ENCODE results near the gene SEMA3A.
"Not testable (repeated sequence)": the region's sequence is repeated elsewhere in the genome, so short reads cannot be mapped to it uniquely, and the experiment has no call there.

The SEMA3A gene

GRCh38 chr7:84157171-84157570 is 37.4 kb downstream of the SEMA3A start:
- ATAC-seq (replicated peaks), result no peak

GRCh38 chr7:84154991-84155781 is 39.4 kb downstream of the SEMA3A start:
- Mint-ChIP-seq H3K4me1 (no peaks in the 10 kb centered on the region), H3K4me3 (no peak overlapping the region), H3K27me3 (no peaks in the 10 kb centered on the region), H3K27ac (no peak overlapping the region), H3K36me3 (no peaks in the 10 kb centered on the region), H3K9me3 (peaks cover 0 to 3% of the 10 kb centered on the region in 2 donors)
- DNase-seq, result no peak
- no peak for ATAC-seq (replicated peaks)

More at GRCh38 chr7:84157171-84157570, 37.4 kb downstream of the SEMA3A start:
- Mint-ChIP-seq H3K27ac (no peak overlapping the region), H3K4me3 (no peak overlapping the region), H3K36me3 (no peaks in the 10 kb centered on the region), H3K9me3 (peaks cover 0 to 3% of the 10 kb centered on the region in 2 donors), H3K4me1 (no peaks in the 10 kb centered on the region), H3K27me3 (no peaks in the 10 kb centered on the region)
- no peak for DNase-seq

DNA sequence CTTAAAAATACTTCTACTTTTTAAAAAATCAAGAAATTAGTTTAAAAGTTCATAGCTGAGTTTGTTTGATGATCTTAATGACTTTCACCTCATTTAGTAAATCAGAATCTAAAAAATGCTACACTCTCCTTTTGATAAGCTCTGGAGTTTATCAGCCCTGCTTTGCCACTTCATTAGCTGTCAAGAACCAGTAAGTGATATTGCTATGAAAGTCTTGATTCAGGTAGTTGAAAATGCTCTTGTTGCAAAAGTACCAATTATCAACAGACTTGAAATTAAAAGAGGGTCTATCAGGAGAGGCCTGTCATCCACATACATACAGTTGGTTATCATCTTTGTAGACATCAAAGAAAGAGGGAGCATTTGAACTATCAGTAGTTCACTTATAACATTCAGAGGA is 41.6 kb downstream of the SEMA3A start:
- DNase-seq (no peak), ATAC-seq (replicated peaks) (no peak)
- Mint-ChIP-seq H3K4me3 (no peak overlapping the region), H3K9me3 (peaks cover 0 to 3% of the 10 kb centered on the region in 2 donors), H3K27ac (no peak overlapping the region), H3K36me3 (no peaks in the 10 kb centered on the region), H3K4me1 (no peaks in the 10 kb centered on the region), H3K27me3 (no peaks in the 10 kb centered on the region)

DNA sequence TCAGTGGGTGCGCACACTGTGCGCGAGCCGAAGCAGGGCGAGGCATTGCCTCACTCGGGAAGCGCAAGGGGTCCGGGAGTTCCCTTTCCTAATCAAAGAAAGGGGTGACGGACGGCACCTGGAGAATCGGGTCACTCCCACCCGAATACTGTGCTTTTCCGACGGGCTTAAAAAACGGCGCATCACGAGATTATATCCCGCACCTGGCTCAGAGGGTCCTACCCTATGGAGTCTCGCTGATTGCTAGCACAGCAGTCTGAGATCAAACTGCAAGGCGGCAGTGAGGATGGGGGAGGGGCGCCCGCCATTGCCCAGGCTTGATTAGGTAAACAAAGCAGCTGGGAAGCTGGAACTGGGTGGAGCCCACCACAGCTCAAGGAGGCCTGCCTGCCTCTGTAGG is 44.2 kb downstream of the SEMA3A start:
- not testable (repeated sequence) for H3K36me3 Mint-ChIP-seq; DNase-seq; H3K9me3 Mint-ChIP-seq; H3K4me1 Mint-ChIP-seq; H3K4me3 Mint-ChIP-seq; H3K27ac Mint-ChIP-seq; ATAC-seq (replicated peaks); H3K27me3 Mint-ChIP-seq

DNA sequence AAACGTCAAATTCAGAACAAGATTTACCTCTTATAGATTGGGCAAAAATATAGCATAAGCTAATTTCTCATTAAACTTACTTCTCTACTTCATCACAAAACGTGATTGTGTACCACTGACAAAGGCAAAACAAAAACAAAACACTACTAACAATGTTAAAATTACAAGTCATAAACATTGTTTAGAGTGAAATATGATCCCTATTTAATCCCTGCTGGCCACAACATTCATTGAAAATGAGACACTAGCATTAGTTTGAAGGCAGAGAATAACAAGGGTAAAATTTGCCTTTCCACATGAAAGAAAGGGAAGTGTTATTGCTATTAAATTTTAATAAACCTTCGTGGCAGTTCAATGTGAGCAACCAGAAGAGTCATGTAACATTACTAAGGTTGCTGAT is 45.0 kb downstream of the SEMA3A start:
- DNase-seq (no peak), ATAC-seq (replicated peaks) (no peak)
- no peaks in the 10 kb centered on the region for H3K36me3 Mint-ChIP-seq

GRCh38 chr7:84145892-84146291 is 48.7 kb downstream of the SEMA3A start:
- H3K36me3 Mint-ChIP-seq, result no peaks in the 10 kb centered on the region

More for the DNA sequence above, 45.0 kb downstream of the SEMA3A start:
- H3K9me3 Mint-ChIP-seq, result no peaks in the 10 kb centered on the region
- no peak overlapping the region for H3K27ac Mint-ChIP-seq
- no peaks in the 10 kb centered on the region for H3K4me1 Mint-ChIP-seq
- H3K27me3 Mint-ChIP-seq, result no peaks in the 10 kb centered on the region
- no peak overlapping the region for H3K4me3 Mint-ChIP-seq

DNA sequence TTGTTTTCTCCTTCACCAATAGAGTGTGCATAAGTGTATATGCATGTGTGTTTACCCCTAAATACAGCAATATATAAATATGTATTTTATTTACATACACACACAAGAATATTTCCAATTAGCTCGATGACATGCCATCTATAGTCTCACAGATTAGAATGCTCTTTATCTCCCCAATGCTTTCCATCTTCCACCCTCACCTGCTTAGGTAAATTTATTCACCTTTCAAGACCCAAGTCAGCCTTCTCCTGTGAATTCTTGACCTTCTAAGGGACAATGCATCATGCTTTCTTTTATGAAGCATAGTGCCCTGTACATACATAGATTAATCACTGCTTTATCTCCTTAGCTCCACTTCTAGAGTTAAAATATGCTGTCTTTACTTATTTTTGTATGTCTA is 49.7 kb downstream of the SEMA3A start:
- Mint-ChIP-seq H3K4me1 (no peaks in the 10 kb centered on the region), H3K27me3 (no peaks in the 10 kb centered on the region)
- ATAC-seq (replicated peaks), result no peak

More at GRCh38 chr7:84145892-84146291, 48.7 kb downstream of the SEMA3A start:
- no peaks in the 10 kb centered on the region for H3K27me3 Mint-ChIP-seq
- DNase-seq (no peak), ATAC-seq (replicated peaks) (no peak)
- H3K4me1 Mint-ChIP-seq, result no peaks in the 10 kb centered on the region
- no peaks in the 10 kb centered on the region for H3K9me3 Mint-ChIP-seq
- no peak overlapping the region for H3K4me3 Mint-ChIP-seq
- no peak overlapping the region for H3K27ac Mint-ChIP-seq

GRCh38 chr7:84144480-84144879 is 50.1 kb downstream of the SEMA3A start:
- no peaks in the 10 kb centered on the region for H3K9me3 Mint-ChIP-seq
- H3K4me1 Mint-ChIP-seq, result no peaks in the 10 kb centered on the region
- H3K27me3 Mint-ChIP-seq, result no peaks in the 10 kb centered on the region
- no peak overlapping the region for H3K27ac Mint-ChIP-seq
- no peak overlapping the region for H3K4me3 Mint-ChIP-seq
- H3K36me3 Mint-ChIP-seq, result no peaks in the 10 kb centered on the region
- no peak for DNase-seq
- no peak for ATAC-seq (replicated peaks)

More for the DNA sequence above, 49.7 kb downstream of the SEMA3A start:
- no peaks in the 10 kb centered on the region for H3K36me3 Mint-ChIP-seq
- DNase-seq, result no peak
- H3K4me3 Mint-ChIP-seq, result no peak overlapping the region
- H3K27ac Mint-ChIP-seq, result no peak overlapping the region
- no peaks in the 10 kb centered on the region for H3K9me3 Mint-ChIP-seq

GRCh38 chr7:84142726-84143125 is 51.9 kb downstream of the SEMA3A start:
- no peak for ATAC-seq (replicated peaks)
- Mint-ChIP-seq H3K9me3 (no peaks in the 10 kb centered on the region), H3K27me3 (no peaks in the 10 kb centered on the region), H3K4me3 (no peak overlapping the region), H3K27ac (no peak overlapping the region), H3K4me1 (no peaks in the 10 kb centered on the region), H3K36me3 (no peaks in the 10 kb centered on the region)
- DNase-seq, result no peak

DNA sequence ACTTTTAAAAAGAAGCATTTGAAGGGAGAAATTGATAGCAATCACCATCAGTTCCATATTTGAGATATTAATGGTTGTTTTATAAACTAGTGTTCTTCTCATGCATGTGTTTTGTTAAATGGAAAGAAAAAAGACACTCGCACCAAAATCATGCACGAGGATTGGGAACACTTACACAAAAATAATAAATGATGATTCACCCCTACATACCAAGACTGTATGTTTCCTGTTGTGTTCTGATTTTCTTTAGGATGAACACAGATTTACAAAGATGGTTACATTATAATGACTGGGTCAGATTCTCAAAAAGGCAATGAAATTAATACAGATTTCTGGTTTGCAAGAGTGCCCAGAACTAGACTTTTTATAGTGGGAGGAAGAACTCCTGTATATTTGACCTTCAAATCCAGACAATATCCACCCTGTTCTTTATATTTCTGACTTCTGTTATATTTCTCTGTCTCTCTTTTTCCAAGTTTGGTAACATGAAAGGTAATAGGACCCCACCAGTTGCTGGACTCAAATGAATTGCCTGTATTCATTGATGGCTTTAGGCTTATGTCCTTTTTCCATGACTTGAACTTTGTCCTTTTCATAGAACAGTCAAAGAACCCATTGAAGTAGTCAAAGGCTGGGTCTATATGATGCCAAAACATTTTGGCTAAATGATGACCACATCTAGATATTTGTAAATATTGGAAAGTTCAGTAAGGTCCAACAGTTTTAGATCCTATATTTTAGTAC is 54.4 kb downstream of the SEMA3A start:
- Mint-ChIP-seq H3K27ac (no peak overlapping the region), H3K36me3 (no peaks in the 10 kb centered on the region), H3K27me3 (no peaks in the 10 kb centered on the region), H3K4me1 (no peaks in the 10 kb centered on the region), H3K9me3 (no peaks in the 10 kb centered on the region), H3K4me3 (no peak overlapping the region)
- ATAC-seq (replicated peaks) (no peak), DNase-seq (no peak)

- H3K4me1 Mint-ChIP-seq, result no peaks in the 10 kb centered on the region
- H3K9me3 Mint-ChIP-seq, result no peaks in the 10 kb centered on the region
- H3K36me3 Mint-ChIP-seq, result no peaks in the 10 kb centered on the region
- no peaks in the 10 kb centered on the region for H3K27me3 Mint-ChIP-seq
- H3K4me3 Mint-ChIP-seq, result no peak overlapping the region
- no peak for ATAC-seq (replicated peaks)
- no peak overlapping the region for H3K27ac Mint-ChIP-seq
- DNase-seq, result no peak
These were observed 56.2 kb downstream of the SEMA3A start for GRCh38 chr7:84138411-84138810.

GRCh38 chr7:84137812-84138211 is 56.8 kb downstream of the SEMA3A start:
- no peak overlapping the region for H3K4me3 Mint-ChIP-seq
- H3K4me1 Mint-ChIP-seq, result no peaks in the 10 kb centered on the region
- no peak for DNase-seq
- H3K27ac Mint-ChIP-seq, result no peak overlapping the region
- H3K36me3 Mint-ChIP-seq, result no peaks in the 10 kb centered on the region
- H3K27me3 Mint-ChIP-seq, result no peaks in the 10 kb centered on the region
- H3K9me3 Mint-ChIP-seq, result no peaks in the 10 kb centered on the region
- ATAC-seq (replicated peaks), result no peak

- Mint-ChIP-seq H3K4me1 (no peaks in the 10 kb centered on the region), H3K27me3 (no peaks in the 10 kb centered on the region), H3K9me3 (no peaks in the 10 kb centered on the region), H3K4me3 (no peak overlapping the region), H3K27ac (no peak overlapping the region), H3K36me3 (no peaks in the 10 kb centered on the region)
- no peak for ATAC-seq (replicated peaks)
- no peak for DNase-seq
These were observed 57.8 kb downstream of the SEMA3A start for GRCh38 chr7:84136809-84137208.

DNA sequence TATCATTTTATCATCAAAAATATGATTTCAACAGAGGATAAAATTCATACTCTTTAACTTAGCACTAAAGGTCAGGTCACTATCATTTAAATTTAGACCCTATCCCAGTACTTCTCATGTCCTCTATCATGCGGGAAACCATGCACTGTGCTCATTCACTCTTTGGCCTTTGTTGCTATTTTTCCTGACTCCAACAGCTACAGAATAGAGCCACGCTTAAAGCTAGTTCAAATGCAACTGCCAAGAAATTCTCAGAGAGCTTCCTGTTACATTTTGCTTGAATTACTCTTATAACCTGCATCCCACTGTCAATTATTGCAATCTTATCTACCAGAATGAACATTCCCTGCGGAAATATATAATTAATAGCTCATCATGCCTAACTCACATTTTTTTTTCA is 58.3 kb downstream of the SEMA3A start:
- ATAC-seq (replicated peaks) (no peak), DNase-seq (no peak)
- no peaks in the 10 kb centered on the region for H3K27me3 Mint-ChIP-seq
- H3K9me3 Mint-ChIP-seq, result no peaks in the 10 kb centered on the region
- no peak overlapping the region for H3K4me3 Mint-ChIP-seq
- no peaks in the 10 kb centered on the region for H3K4me1 Mint-ChIP-seq
- H3K27ac Mint-ChIP-seq, result no peak overlapping the region
- no peaks in the 10 kb centered on the region for H3K36me3 Mint-ChIP-seq

DNA sequence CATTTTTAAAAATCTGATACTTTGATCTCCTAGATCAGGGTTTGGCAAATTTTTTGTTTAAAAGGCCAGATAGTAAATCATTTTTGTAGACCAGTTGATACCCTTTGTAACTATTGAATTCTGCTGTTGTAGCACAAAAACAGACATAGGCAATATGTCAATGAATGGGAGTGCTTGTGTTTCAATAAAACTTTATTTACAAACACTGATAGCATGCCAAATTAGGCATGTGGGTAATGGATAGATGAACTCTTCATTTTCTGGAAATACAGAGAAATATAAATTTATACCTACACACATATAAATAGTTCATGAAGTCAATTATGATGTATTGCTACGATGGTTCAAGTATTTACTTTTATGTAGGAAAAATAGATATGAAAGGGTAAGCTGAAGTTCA is 60.4 kb downstream of the SEMA3A start:
- H3K27me3 Mint-ChIP-seq, result no peaks in the 10 kb centered on the region
- no peaks in the 10 kb centered on the region for H3K36me3 Mint-ChIP-seq

More for the DNA sequence above, 60.4 kb downstream of the SEMA3A start:
- Mint-ChIP-seq H3K4me1 (no peaks in the 10 kb centered on the region), H3K4me3 (no peak overlapping the region), H3K9me3 (no peaks in the 10 kb centered on the region), H3K27ac (no peak overlapping the region)
- DNase-seq (no peak), ATAC-seq (replicated peaks) (no peak)
